Measurements from ENCODE around the gene XG. TPM values are rescaled to one million over a fixed set of nuclear protein-coding genes. Genes with fewer than 3 reads are reported as not detected.

Gene XG
- total RNA-seq, 4 donors from 2014 or later, result 0.41 TPM; not detected in 3

- H3K27ac ChIP-seq, result no peak overlapping the region
- H3K4me3 ChIP-seq, result no peak overlapping the region
- intact Hi-C loops (cut with DNase I; ENCODE audit: low total_unique reads), result no loop called here
- in situ Hi-C loops (cut with MboI; ENCODE audit: low pct_ligation_motif_present in 1 of 4, low pct_unique_long_range_greater_than_20kb in 1 of 4, low sequenced_read_pairs in 3 of 4), result no loop called here
- 76 to 81% methylated on average over 2 to 9 of the region's 9 CpGs for WGBS, 2 donors (ENCODE audit: low coverage in 1 of 2)
- no peak for TF ChIP-seq EP300 (IDR thresholded peaks at IDR 0.05; ENCODE audit: low read depth)
- no peak for TF ChIP-seq CTCF (IDR thresholded peaks at IDR 0.05)
- no peak for TF ChIP-seq POLR2AphosphoS5 (IDR thresholded peaks at IDR 0.05)
- TF ChIP-seq POLR2A (IDR thresholded peaks at IDR 0.05), result no peak
- peaks cover 0 to 62% (median 16%) of the 10 kb centered on the region in 4 donors for H3K36me3 ChIP-seq
- no peaks in the 10 kb centered on the region for H3K27me3 ChIP-seq
- no peaks in the 10 kb centered on the region for H3K4me1 ChIP-seq
- H3K9me3 ChIP-seq, result no peaks in the 10 kb centered on the region
- no peak for DNase-seq
Measured at GRCh38 chrX:2732076-2732475, 19.8 kb upstream of the XG start.

GRCh38 chrX:2732649-2733048 lies 19.2 kb upstream of the XG start:
- in situ Hi-C loops (cut with MboI; ENCODE audit: low pct_ligation_motif_present in 1 of 4, low pct_unique_long_range_greater_than_20kb in 1 of 4, low sequenced_read_pairs in 3 of 4), result no loop called here
- Histone ChIP-seq H3K27me3 (no peaks in the 10 kb centered on the region), H3K27ac (no peak overlapping the region), H3K36me3 (peaks cover 0 to 56% (median 15%) of the 10 kb centered on the region in 4 donors), H3K9me3 (no peaks in the 10 kb centered on the region), H3K4me3 (no peak overlapping the region), H3K4me1 (no peaks in the 10 kb centered on the region)
- TF ChIP-seq POLR2AphosphoS5 (IDR thresholded peaks at IDR 0.05) (no peak), EP300 (IDR thresholded peaks at IDR 0.05; ENCODE audit: low read depth) (no peak), CTCF (IDR thresholded peaks at IDR 0.05) (no peak), POLR2A (IDR thresholded peaks at IDR 0.05) (no peak)
- no peak for DNase-seq
- intact Hi-C loops (cut with DNase I; ENCODE audit: low total_unique reads), result no loop called here

GRCh38 chrX:2733286-2733685 lies 18.6 kb upstream of the XG start:
- WGBS, 2 donors (ENCODE audit: low coverage in 1 of 2), result 92 to 97% methylated on average over 9 of the region's 9 CpGs
- H3K27me3 ChIP-seq, result no peaks in the 10 kb centered on the region
- H3K9me3 ChIP-seq, result no peaks in the 10 kb centered on the region
- no peaks in the 10 kb centered on the region for H3K4me1 ChIP-seq
- TF ChIP-seq CTCF (IDR thresholded peaks at IDR 0.05) (no peak), POLR2AphosphoS5 (IDR thresholded peaks at IDR 0.05) (no peak), POLR2A (IDR thresholded peaks at IDR 0.05) (no peak), EP300 (IDR thresholded peaks at IDR 0.05; ENCODE audit: low read depth) (no peak)
- H3K4me3 ChIP-seq, result no peak overlapping the region
- in situ Hi-C loops (cut with MboI; ENCODE audit: low pct_ligation_motif_present in 1 of 4, low pct_unique_long_range_greater_than_20kb in 1 of 4, low sequenced_read_pairs in 3 of 4), result no loop called here
- DNase-seq, result no peak
- no peak overlapping the region for H3K27ac ChIP-seq
- intact Hi-C loops (cut with DNase I; ENCODE audit: low total_unique reads), result no loop called here
- H3K36me3 ChIP-seq, result peaks cover 0 to 52% (median 17%) of the 10 kb centered on the region in 4 donors

GRCh38 chrX:2735270-2735669 lies 16.6 kb upstream of the XG start:
- in situ Hi-C loops (cut with MboI; ENCODE audit: low pct_ligation_motif_present in 1 of 4, low pct_unique_long_range_greater_than_20kb in 1 of 4, low sequenced_read_pairs in 3 of 4) (no loop called here), intact Hi-C loops (cut with DNase I; ENCODE audit: low total_unique reads) (no loop called here)
- Histone ChIP-seq H3K4me1 (no peaks in the 10 kb centered on the region), H3K27me3 (no peaks in the 10 kb centered on the region), H3K36me3 (peaks cover 0 to 49% (median 15%) of the 10 kb centered on the region in 4 donors), H3K27ac (no peak overlapping the region), H3K4me3 (no peak overlapping the region), H3K9me3 (no peaks in the 10 kb centered on the region)
- 94 to 100% methylated on average over 3 to 4 of the region's 4 CpGs for WGBS, 2 donors (ENCODE audit: low coverage in 1 of 2)
- no peak for DNase-seq
- TF ChIP-seq POLR2AphosphoS5 (IDR thresholded peaks at IDR 0.05) (no peak), EP300 (IDR thresholded peaks at IDR 0.05; ENCODE audit: low read depth) (no peak), POLR2A (IDR thresholded peaks at IDR 0.05) (no peak), CTCF (IDR thresholded peaks at IDR 0.05) (no peak)

Measured in transverse colon (tissue), 4 donors.